OCI-M2 (cell line): ENCODE data around the gene PLXNA2.

ENCODE experiments used
- DNase-seq: peaks from one replicate; lab custom pipeline; 2025; ENCODE audit not compliant: unreplicated experiment; lab: John Stamatoyannopoulos, UW

PLXNA2 gene

DNA sequence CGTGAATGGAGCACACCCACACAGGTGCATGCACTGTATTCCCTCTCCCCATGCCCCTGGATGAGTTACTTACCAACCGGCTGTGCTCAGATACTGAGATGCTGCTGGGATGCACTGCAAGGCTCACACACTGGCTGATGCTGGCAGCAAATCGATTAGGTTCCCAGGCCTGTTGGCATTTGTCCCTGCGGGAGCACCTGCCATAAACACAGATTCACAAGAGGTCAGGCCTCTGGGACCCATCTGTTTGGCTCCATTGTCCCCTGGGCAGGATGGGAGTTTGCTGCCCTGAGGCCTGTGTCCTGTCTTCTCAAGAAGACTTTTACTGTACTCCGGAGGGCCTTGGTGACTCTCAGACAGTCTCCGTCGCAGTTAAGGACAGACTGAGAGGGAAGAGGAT is 145.4 kb downstream of the PLXNA2 start:
- no peak for DNase-seq

DNA sequence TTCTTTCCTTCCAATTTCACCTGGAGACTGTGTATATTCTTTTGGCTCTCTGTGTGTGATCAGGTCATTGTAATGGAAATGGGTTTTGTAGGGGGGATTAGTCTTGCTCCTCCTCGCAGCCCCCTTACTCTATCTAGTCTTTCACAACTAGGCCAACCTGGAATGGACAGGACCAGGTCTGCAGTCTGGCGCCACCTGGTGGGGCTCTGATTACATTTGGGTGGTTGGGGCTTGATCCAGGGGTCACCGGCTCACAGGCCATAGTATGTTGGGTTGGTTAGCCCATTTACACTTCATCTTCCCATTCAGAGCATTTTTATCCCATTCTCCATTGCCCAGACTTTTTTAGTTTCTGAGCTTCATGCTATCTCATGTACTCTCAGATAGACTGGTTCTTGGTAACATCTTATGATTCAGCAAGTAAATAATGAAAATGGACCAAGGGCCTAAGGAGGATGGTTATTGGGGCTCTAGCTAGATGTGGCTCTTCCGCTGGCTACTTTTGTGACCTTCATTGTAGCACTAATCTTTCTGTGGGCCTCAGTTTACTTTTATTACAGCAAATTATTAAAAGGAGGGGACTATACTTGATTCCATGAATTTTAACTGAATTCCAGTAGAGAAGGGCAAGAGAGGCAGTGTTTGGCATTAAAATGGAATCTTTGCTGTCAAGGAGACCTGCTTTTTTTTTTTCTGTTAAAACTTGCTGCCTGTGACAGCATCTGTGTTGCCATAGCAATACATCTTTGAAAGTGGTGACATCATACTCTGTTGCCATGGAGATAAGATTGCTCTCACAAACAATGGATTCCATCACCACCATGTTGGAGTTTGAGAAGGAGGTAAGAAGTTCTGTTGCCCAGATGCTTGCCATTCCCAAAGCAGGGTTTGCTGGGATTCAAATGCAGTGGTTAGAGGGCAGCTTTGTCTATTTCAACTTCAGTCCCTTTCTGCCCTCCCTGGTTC is 150.1 kb downstream of the PLXNA2 start:
- no peak for DNase-seq

DNA sequence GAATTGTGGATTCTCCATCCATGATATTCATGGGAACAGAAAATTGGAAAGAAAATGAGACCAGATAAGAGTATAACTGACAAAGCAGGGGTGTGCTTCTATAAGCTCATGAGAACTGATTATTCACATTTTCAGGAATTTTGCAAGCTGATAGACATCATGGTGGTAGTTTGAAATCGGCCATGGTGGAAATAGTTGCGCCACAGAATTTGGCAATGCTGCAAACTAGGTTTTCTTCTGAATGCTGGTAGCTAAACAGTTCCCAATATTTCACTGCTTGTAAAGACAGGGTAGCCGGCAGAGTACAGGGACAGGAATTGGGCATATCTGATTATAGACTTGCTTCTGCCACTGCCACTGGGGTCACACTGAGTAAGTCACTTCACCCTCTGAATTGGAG is 151.1 kb downstream of the PLXNA2 start:
- DNase-seq: no peak

DNA sequence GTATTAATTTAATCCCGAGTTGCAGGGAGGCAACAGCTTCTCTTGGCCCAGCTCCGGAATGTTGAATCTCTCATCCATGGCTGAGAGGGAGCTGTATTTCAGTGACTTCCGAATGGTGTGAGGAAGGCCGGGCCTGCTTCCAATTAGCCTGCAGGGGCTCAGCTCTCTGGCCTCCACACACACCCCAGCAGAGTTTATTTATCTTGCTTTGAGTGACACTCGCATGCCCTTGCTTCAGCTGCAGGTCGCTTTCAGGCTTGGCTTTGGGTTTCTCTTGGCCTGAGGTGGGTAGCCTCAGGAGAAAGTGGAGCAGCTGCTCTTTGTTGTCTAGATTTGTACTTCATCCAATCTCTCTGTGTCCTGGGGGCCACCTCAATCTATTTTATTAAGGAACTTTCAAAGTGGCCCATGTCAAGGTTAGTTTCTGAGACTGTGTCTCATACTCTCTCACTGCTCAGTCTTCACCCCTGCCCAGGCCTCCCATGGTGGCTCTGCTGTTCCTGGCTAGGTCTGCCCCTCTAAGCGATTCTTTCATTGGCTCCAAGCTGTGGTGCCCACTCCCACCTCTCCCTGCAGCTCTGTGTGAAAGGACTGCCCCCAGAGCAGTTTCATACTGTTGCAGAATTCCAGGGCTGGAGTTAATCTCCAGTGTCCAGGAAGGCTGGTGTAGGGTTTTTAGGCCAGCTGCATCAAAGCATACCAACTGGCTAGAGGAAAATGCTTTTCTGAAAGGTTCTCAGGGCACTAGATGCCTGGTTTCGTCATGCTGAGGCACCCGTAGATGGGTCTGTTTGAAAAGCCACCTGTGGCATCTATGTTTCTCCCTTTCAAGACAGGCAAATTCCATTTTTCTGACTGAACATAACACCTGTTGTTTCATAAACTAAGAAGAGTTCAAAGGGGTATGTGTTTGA is 153.5 kb downstream of the PLXNA2 start:
- DNase-seq: no peak

DNA sequence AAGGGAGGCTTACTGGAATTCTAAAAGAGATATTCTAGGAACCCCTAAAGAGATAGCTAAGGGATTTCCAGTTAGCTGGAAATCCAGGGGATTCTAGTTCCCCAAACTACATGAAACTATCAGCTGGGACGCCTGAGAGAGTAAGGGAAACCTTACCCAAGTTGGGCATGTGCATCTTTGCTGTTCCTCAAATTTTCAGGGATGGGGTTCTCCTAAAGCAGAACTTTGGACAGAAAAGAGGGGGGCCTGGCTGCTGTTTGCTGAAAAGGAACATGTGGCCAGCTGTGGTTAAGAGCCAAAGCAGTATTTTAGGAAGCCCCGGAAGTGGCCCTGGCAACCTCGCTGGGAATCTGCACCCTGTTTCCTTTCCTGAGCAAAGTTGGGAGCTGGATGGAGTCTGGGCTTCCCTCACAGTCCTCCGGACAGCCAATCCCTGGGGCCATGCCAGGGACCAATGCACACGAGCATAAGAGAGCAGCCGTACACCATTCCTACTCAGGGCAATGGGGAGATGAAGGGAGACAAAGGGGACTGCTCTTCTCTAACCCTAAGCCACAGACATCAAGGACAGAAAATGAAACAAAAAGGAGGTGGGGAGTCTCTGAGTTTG is 154.3 kb downstream of the PLXNA2 start:
- DNase-seq: no peak

DNA sequence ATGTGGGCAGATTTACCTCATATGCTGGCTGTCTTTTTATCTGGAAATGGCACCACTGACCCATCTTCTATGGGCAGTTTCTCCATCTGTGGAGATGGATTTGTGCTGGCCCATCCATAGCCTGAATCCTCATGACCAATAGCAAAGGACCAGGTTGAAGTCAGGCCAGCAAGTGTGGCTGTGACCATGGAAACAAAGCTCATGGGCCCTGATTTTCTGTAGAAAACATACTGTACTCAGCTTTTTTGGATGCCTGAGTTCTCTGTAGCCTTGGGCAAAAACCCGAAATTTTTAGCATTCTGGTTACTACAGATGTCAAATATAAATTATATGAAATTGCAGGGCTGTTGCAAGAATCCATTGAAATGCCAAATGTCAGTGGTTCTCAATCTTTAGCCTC is 155.0 kb downstream of the PLXNA2 start:
- DNase-seq: no peak

DNA sequence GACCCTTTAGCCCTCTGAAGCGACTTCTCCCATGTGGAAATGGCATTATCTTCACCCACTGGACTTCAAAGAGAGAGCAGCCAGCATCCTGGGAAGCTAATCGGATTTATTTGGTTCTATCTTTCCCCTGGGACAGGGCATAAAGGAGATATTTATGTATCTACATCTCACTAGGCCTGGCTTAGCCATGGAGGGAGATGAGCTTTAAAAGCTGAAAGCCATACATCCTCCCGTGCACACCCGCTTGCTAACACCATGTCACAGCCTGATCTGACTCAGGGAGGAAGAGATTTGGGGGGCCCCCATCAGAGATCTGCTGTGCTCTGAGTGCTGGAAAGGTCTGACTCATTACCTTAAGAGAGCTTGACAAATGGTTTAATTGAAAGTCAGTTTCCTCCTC is 155.9 kb downstream of the PLXNA2 start:
- no peak for DNase-seq

- DNase-seq: no peak
Observed at GRCh38 chr1:208085655-208086515, 158.3 kb downstream of the PLXNA2 start.

DNA sequence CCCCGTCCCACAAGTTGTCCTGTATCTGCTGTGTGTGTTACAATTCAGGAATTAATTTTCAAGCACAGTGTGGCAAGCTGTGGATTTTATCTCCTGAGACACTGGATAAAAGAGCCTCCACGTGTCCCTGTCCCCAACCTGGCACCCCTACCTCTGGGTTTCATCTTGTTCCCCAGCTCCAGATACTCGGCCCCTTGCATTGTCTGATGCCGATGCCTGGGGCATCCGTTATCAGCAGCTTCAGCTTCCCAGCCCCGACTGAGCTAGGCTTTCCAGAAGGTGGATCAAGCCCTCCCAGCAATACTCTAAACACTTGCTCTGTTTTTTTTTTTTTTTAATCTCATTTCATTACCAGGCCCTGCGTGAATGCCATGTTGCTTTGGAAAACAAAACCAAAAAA is 159.4 kb downstream of the PLXNA2 start:
- DNase-seq: no peak

GRCh38 chr1:208084220-208084619 is 160.0 kb downstream of the PLXNA2 start:
- DNase-seq: no peak

GRCh38 chr1:208083715-208084085 is 160.5 kb downstream of the PLXNA2 start:
- no peak for DNase-seq

- DNase-seq: no peak
Observed at GRCh38 chr1:208083016-208083714, 161.0 kb downstream of the PLXNA2 start.

- no peak for DNase-seq
Observed at GRCh38 chr1:208081972-208082371, 162.2 kb downstream of the PLXNA2 start.

GRCh38 chr1:208080396-208081286 is 163.5 kb downstream of the PLXNA2 start:
- DNase-seq: no peak

DNA sequence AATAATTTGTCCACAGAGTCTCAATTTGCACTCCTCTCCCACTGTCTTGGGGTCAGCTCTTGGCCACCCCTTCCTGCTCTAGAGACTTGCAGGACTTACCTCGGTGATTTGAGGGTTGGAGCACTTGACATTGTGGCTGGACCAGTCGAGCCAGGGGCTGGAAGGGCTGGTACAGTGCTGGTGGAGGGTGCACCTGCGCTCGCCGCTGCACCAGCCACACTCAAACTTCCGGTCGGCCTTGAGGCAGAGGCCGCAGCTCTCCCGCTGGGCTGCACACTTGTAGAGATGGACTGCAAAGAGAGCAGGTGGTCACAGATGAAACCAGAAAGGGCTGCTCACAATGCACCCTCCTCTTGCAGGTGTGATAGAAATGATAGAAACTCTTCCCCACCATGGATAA is 165.0 kb downstream of the PLXNA2 start:
- DNase-seq: no peak

DNA sequence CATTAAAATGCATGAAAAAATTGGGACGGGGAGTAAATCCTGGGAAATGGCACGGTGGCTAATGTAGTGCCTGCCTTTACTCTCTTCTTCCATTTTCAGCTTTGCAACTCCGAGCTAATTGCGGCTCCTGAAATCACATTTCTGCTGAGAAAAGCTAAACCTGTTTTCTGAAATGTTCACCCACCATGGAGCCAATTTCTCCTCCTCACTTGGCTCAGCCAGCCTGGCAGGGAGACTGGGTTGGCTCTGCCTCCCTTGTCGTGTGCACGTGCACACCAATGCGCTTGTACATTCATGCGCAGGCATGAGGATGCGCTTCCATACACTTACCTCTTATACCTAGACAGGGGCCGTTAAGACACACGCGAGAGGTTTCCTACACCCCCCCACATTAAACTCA is 165.4 kb downstream of the PLXNA2 start:
- no peak for DNase-seq

DNA sequence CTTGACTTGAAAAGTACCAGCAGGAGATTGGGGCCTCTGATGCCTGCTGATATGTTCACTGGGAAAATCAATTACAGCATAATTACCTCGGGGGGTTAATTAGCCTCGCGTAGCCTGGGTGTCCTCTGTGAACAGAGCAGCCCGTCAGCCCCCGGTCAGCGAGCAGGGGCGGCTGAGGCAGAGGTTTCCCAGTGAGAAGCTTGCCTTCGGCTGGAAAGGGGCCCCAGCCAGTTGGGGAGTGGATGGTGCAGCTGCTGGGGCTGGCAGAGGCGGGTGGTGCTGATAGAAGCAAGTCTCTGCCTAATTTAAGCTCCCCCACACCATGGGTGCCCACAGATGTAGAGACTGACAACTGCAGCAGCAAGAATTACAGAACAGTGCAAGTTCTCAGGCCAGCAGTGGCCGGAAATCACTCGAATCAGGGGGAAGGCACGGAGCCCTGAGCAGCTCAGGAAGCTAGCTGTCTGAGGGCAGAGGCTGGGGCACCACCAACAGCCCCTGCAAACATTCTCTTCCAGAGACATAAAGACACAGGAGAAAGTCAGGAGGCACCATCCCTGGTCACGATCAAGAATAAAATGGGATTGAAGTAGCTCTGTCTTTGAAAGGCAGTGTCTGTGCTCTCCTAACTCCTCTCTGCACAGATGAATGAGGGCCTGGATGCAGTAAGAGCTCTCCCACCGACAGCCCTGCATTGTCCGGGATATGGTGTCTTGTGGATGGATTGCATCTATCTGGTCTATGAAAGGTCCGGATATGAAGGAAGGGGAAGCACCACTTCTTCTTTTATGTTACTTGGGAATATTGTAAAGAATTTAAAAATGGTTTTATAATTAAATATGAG is 166.7 kb downstream of the PLXNA2 start:
- DNase-seq: no peak

DNA sequence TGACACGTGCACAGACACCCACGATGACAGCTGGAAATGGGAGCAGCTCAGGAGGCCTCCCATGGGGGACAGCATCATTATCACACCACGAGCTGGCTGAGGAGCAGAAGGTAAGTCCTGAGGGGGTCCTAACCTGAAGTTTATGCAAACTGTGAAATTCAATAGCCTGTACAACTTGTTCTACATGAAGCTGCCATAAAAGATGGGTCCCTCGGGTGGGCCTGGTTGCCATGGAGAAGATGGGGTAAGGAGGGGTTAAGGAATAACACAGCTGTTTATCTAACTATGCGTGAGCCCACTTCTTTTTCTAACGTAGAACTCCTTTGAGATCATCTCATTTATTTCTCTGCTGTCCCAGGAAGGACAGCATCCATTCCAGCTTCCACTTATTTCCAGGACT is 169.8 kb downstream of the PLXNA2 start:
- DNase-seq: no peak
